T-helper 1 cell treated with Interleukin-12 subunit alpha and Interleukin-12 subunit beta and Interleukin-4 antibody, amounts not matched to agents 30 ng/mL and 1 ng/mL, for 36 hours (primary cell): Measurements from ENCODE around the gene ACTA2. TPM values are rescaled to one million over a fixed set of nuclear protein-coding genes. Genes with fewer than 3 reads are reported as not detected.

ENCODE experiments used
- intact Hi-C: fragments of 100-400 bp; cut with micrococcal nuclease; formaldehyde crosslinking; loops from one replicate; pipeline ENCODE4 v1.15.1; 2024
- total RNA-seq: library from RNA; stranded (reverse); gene quantifications from 2 replicates; pipeline ENCODE4 v1.2.3, GENCODE V29; 2022

ACTA2 gene
- total RNA-seq, 1 donor from 2014 or later: 8.8 TPM

DNA sequence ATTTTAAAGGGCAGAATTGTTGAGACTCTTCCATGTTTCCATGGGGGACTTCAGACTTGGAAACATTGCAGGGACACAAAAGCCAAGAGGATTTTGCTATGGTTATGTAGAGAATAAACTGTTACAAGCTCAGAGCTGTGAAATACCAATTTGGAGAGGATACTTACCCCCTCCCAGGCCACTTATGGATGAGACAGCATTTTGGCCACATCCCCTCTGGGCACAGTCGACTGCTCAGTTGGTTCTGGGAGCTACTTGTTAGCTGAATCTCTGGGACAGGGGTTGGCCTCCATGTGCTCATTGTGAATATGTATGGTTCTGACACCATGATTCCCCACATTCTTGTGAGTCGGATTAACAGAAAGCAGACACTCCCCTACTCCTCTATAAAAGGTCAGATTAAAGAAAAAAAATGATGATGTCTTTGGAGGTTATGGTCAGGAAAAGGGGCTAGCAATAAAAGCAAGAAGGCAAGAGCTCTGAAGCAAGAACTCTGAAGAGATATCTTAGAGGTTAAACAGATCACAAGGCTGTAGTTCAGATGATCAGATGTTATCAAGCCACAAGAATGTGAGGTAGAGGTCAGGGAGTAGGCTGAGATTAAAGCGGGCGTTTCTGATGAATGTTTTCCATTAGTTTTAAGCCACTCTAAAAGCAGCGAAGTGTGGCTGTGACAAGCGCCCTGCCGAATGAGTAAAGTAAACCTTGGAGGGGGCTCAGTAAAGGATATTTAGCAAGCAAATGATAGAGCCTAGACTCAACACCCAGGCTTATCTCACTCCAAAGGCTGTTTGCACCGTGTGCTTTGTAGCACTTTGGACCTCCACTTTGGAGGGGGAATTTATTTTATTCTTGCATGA, 55.3 kb downstream of the ACTA2 start:
- intact Hi-C loops: loop anchor here (1.0 kb wide), 1 partner anchor 8 kb away; no protein-coding TSS in a partner anchor

DNA sequence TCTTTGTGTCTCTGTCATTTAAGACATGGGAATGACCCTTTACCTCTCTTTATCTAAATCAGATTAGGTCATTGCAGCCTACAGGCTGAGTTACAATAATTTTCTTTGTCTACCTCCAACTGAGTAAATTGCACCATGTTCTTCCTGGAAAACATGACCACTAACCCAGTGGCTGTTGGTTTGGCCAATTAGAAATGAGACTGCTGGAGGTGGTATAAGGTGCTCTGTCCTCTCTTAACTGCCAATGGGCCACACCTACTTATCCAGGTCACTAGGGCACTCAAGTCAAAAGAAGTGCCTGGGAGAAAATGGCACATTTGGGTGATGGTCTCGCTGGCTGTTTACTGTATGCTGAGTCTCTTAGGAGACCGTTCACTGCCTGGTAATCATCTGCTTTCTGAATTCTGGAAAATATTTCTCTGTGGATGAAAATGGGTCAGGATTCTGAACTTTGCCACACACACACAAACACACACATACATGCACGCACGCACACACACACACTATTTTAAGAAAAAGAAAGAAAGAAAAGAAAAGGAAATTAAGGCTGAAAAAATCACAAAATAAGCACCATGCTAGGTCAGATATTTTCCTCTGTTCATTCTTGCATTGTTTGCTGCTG, 56.1 kb downstream of the ACTA2 start:
- intact Hi-C loops: no loop called here

DNA sequence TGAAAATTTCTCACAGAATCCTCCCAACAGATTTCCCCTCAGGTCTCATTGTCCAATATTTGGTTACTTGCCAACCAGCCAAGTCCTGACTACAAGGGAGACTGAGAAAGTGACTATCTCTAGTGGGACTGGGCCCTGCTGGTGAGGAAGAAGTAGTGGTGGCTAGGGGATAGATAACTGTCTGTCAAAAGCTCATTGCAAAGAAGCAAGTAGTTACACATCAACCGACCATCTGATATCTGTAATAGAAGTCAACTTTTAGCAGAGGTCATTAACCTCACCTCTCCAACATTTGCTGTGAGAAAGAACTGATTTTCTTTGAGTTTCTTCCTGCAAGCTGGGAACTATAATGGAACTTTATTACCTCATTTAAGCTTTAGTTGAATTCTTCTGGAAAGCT, 57.3 kb downstream of the ACTA2 start:
- intact Hi-C loops: no loop called here

DNA sequence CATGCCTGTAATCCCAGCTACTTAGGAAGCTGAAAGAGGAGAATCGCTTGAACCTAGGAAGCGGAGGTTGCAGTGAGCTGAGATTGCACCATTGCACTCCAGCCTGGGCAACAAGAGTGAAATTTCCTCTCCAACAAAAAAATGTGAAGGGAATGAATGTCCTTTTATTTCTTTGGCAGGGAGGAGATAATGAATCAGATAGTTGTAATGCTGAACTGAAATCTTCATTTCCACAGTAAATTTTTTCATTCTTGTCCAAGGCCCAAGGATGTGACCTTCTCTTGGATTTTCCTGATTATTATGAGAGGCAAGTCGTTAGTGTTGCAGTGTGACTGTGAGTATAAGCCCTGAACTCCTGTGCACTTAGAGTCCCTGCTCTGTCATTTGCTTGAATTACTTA, 59.0 kb downstream of the ACTA2 start:
- intact Hi-C loops: no loop called here

DNA sequence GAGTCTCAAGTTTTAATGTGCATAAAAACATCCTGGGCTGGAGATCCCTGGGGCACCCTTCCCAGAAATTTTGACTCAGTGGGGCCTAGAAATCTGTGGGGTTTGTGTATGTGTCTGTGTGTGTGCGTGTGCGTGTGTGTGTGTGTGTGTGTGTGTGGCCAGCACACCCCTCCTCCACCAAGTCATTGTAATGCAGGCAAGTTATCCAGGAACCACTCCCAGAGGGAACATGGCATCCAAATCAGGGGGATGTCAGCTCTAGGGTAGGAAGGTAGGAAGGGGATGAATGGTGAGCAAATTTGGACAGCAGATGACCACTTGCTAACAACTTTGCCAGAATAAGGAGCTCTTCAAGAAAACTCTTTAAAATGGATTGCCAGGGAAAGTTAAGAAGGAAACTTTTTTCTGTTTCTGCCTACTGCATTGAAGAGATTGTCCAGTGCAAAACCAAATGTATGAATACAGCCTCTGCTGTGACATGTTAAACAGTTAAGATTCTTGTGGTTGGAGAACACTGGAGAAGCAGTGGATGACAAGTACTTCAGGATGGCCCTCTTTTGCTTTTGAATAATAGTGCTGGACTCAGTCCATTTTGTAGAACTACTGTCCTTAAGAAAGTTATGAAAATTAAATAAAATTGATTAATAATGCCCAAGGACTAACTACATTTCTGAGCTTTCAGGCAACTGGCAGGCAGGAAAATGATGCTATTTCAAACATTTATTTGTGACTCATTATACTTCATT, 60.2 kb downstream of the ACTA2 start:
- intact Hi-C loops: no loop called here

DNA sequence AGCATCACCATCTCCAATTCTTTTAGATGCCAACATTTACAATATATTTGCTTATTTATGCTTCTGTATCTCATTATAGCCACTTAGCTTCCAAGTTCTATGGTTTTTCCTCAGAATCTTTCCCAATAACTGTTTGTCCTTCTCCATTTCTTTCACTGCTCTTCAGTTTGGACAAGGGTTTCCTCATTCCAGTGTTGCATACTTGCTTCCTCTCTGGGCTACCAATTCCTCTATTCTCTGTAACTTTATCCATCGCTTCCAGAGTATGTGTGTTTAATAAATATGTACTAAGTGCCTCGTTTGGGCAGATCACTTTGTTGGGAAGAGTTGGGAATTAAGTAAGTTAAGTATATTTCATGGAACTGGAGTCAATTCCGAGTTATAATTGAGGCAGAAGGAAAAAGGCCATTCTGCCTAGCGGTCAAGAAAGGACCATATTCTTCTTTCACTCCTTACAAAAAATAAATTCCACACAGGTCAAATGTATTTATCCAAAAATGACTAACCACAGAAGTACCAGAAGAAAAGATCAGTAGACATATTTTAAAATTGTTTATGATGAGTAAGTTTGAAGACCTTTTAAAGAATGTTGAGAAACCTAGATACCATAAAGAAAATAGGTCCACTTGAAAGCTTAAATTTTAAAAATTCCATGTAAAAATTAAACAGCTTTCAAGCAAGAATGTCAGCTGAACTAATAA, 61.7 kb downstream of the ACTA2 start:
- intact Hi-C loops: no loop called here

DNA sequence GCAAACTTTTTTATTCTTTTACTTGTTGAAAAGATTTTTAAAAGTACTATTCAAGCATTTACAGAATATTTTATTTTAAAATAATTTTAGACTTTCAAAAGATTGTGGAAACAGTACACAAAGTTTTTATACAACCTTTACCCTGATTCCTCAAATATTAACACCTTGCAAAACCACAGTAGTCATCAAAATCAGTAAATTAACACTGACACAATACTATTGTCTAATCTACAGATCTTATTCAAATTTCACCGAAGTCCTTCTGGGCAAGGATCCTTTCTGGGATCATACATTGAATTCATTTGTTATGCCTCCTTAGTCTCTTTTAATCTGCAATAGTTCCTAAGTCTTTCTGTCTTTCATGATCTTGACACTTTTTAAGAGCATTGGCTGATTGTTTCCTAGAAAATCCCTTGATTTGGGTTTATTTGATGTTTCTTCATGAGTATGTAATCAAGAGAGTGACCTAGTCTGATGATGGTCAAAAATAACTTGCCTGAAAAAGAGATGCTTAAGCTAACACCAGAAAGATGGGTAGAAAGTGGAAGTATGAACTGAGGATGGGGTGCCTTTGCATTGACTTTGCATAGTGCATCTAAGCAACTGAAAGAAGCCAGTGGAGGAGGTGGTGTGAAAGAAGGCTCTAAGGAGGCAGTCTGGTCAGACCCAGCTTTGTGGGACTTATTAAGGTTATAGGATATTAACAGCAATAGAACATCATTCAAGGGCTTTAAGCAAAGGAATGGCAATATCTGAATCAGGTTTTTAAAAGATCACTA, 62.8 kb downstream of the ACTA2 start:
- intact Hi-C loops: loop anchor here (1.0 to 10.0 kb wide), 2 partner anchors 8 to 755 kb away; partner anchors contain the start of gene PANK1

DNA sequence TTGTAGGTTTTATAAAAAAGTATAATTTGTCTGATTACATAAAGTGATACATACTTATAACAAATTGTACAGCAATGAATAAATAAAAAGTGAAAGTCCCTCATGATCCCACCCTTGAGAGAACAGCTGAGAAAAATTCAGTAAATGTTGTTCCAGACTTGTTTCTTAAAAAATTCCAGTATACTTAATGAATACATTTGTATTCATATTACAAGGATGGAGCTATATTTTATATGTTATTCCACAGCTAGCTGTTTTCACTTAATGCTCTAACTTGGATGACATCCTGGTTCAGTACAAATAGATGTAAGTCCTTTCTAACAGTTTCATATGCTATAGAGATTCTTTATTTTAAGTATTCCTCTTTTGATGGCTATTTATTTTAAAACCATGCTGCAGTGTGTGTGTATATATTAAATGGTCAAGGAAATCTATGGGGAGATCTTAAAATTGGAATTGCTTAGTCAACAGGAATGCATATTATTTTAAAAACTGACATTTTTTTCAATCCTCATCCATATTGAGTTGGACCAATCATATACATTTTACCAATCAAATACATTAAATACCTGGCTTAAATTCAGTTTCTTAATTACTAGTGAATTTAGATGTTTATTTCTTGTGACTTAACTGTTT, 63.6 kb downstream of the ACTA2 start:
- intact Hi-C loops: loop anchor here (1.0 to 10.0 kb wide), 2 partner anchors 8 to 756 kb away; partner anchors contain the start of gene PANK1

DNA sequence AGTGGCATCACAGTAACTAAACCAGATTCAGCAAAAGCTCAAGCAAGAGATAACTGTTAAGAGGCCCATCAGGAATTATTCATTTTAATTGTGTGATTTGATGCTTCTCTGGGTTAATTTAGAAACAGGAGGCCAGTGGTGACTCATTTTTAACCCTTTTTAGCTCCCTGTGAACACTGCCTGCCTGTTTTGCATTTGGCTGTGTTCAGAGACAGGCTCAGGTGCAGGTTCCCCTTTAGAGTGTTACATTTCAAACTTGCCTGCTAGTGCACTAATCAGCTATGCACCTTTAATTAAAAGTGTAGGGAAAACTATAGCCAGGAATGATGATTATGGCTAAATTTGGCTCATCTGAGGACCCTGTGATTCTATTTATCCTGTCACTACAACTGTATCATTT, 66.0 kb downstream of the ACTA2 start:
- intact Hi-C loops: loop anchor here (10.0 kb wide), 1 partner anchor 758 kb away; the partner anchor contains the start of gene PANK1

Other genes starting within 250 kb of the ACTA2 start
- not detected in 2 replicates for gene LIPK, start 246.5 kb downstream of the ACTA2 start, total RNA-seq
- gene LIPN, start 192.8 kb downstream of the ACTA2 start, total RNA-seq: not detected in 2 replicates
- gene LIPM, start 150.0 kb downstream of the ACTA2 start, total RNA-seq: not detected in 2 replicates
- gene ANKRD22, start 100.9 kb downstream of the ACTA2 start, total RNA-seq: 0.42 TPM in 1 of 2 replicates, not detected in the other
- 36.5 and 44.3 TPM in 2 replicates for gene STAMBPL1, start 72.5 kb downstream of the ACTA2 start, total RNA-seq
- gene FAS, start 38.0 kb upstream of the ACTA2 start, total RNA-seq: 84.4 and 87.8 TPM in 2 replicates